ENCODE data around the gene WHRN. TPM values are rescaled to one million over a fixed set of nuclear protein-coding genes. Genes with fewer than 3 reads are reported as not detected.

WHRN gene
- total and polyA plus RNA-seq, 9 of the 15 experiments (the other 6 are each of a cell fraction or from before 2014, with no cell fraction given): 0.31 to 14.1 (median 3.0) TPM

DNA sequence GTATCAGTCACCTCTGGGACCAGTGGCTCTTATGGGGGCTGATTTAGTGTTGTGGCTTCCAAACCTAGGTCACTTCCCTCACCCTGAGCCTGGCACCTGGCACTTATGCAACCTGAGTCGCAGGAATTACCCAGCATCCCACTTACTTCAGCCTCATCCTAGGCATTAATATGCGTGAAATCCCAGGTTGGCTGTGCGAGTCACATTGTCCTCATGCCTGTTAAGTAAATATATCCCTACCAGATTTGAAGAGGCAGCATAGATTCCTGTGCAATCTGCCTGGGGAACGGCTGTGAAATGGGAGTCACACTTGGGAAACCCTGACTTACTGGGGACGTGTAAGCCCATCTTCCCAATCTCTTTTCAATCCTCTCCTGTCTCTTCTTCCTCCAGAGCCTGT is 74.8 kb downstream of the WHRN start (continued):
- no peak for TF ChIP-seq ZNF384 (IDR thresholded peaks at IDR 0.05; ENCODE audit: low read depth, low read length)
- no peak for TF ChIP-seq ZNF140 (CRISPR knock-in tag; IDR thresholded peaks at IDR 0.05)
- TF ChIP-seq FOXP1 (CRISPR knock-in tag; IDR thresholded peaks at IDR 0.05): no peak
- no peak for TF ChIP-seq ZNF311 (CRISPR knock-in tag; IDR thresholded peaks at IDR 0.05)
- TF ChIP-seq, protein P1, sequence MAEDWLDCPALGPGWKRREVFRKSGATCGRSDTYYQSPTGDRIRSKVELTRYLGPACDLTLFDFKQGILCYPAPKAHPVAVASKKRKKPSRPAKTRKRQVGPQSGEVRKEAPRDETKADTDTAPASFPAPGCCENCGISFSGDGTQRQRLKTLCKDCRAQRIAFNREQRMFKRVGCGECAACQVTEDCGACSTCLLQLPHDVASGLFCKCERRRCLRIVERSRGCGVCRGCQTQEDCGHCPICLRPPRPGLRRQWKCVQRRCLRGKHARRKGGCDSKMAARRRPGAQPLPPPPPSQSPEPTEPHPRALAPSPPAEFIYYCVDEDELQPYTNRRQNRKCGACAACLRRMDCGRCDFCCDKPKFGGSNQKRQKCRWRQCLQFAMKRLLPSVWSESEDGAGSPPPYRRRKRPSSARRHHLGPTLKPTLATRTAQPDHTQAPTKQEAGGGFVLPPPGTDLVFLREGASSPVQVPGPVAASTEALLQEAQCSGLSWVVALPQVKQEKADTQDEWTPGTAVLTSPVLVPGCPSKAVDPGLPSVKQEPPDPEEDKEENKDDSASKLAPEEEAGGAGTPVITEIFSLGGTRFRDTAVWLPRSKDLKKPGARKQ (CRISPR knock-in tag; IDR thresholded peaks at IDR 0.05): no peak
- TF ChIP-seq, protein P2, sequence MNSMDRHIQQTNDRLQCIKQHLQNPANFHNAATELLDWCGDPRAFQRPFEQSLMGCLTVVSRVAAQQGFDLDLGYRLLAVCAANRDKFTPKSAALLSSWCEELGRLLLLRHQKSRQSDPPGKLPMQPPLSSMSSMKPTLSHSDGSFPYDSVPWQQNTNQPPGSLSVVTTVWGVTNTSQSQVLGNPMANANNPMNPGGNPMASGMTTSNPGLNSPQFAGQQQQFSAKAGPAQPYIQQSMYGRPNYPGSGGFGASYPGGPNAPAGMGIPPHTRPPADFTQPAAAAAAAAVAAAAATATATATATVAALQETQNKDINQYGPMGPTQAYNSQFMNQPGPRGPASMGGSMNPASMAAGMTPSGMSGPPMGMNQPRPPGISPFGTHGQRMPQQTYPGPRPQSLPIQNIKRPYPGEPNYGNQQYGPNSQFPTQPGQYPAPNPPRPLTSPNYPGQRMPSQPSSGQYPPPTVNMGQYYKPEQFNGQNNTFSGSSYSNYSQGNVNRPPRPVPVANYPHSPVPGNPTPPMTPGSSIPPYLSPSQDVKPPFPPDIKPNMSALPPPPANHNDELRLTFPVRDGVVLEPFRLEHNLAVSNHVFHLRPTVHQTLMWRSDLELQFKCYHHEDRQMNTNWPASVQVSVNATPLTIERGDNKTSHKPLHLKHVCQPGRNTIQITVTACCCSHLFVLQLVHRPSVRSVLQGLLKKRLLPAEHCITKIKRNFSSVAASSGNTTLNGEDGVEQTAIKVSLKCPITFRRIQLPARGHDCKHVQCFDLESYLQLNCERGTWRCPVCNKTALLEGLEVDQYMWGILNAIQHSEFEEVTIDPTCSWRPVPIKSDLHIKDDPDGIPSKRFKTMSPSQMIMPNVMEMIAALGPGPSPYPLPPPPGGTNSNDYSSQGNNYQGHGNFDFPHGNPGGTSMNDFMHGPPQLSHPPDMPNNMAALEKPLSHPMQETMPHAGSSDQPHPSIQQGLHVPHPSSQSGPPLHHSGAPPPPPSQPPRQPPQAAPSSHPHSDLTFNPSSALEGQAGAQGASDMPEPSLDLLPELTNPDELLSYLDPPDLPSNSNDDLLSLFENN (IDR thresholded peaks at IDR 0.05; ENCODE audit: low read depth in 2 of 2, low read length in 2 of 2): no peak
- TF ChIP-seq XRCC4 (IDR thresholded peaks at IDR 0.05; ENCODE audit: extremely low read depth, insufficient read depth, insufficient read length): no peak
- no peak for TF ChIP-seq SMAD2 (IDR thresholded peaks at IDR 0.05; ENCODE audit: low read depth, low read length)

Measured in K562 (cell line).